WTC11 (cell line): ENCODE results near the gene PTH1R. TPM values are rescaled to one million over a fixed set of nuclear protein-coding genes. Genes with fewer than 3 reads are reported as not detected.

Experiments used
- AFF4 ChIP-seq: sonication (generic); formaldehyde crosslinking; IDR thresholded peaks from 2 replicates; pipeline ENCODE4 v1.8.1; 2023; ENCODE audit warnings: mild to moderate bottlenecking, missing genetic modification reagents, borderline replicate concordance
- ATF6 ChIP-seq: sonication (generic); formaldehyde crosslinking; IDR thresholded peaks from 2 replicates; pipeline ENCODE4 v1.8.1; 2023; ENCODE audit warnings: mild to moderate bottlenecking, missing genetic modification reagents
- CDX4 ChIP-seq: fragments of 250-450 bp; sonication (Bioruptor Pico); IDR thresholded peaks from 2 replicates; pipeline ENCODE4 v1.9.0; 2021; ENCODE audit warnings: moderate library complexity, mild to moderate bottlenecking, inconsistent platforms, borderline replicate concordance
- HMGXB4 ChIP-seq: sonication (generic); formaldehyde crosslinking; IDR thresholded peaks from 2 replicates; pipeline ENCODE4 v1.8.1; 2023; ENCODE audit warnings: mild to moderate bottlenecking, moderate library complexity, missing genetic modification reagents
- MYBL2 ChIP-seq: sonication (generic); formaldehyde crosslinking; IDR thresholded peaks from 2 replicates; pipeline ENCODE4 v1.8.1; 2023; ENCODE audit warnings: mild to moderate bottlenecking, moderate library complexity, missing genetic modification reagents
- NFE2L1 ChIP-seq: sonication (generic); formaldehyde crosslinking; IDR thresholded peaks from 2 replicates; pipeline ENCODE4 v1.8.1; 2023; ENCODE audit warnings: missing genetic modification reagents
- NR1H2 ChIP-seq: sonication (generic); formaldehyde crosslinking; IDR thresholded peaks from 2 replicates; pipeline ENCODE4 v1.9.0; 2021; ENCODE audit warnings: mild to moderate bottlenecking, moderate library complexity, missing genetic modification reagents
- TEAD1 ChIP-seq: sonication (generic); formaldehyde crosslinking; IDR thresholded peaks from 2 replicates; pipeline ENCODE4 v1.8.0; 2022; ENCODE audit warnings: mild to moderate bottlenecking, missing genetic modification reagents
- USF1 ChIP-seq: sonication (generic); formaldehyde crosslinking; IDR thresholded peaks from 2 replicates; pipeline ENCODE4 v1.8.0; 2022; ENCODE audit warnings: mild to moderate bottlenecking, missing genetic modification reagents
- ZBTB21 ChIP-seq: sonication (generic); formaldehyde crosslinking; IDR thresholded peaks from 2 replicates; pipeline ENCODE4 v1.8.1; 2023; ENCODE audit warnings: mild to moderate bottlenecking, missing genetic modification reagents, borderline replicate concordance
- ZNF281 ChIP-seq: sonication (generic); formaldehyde crosslinking; IDR thresholded peaks from 2 replicates; pipeline ENCODE4 v1.8.0; 2023; ENCODE audit warnings: mild to moderate bottlenecking, missing genetic modification reagents
- ZNF532 ChIP-seq: fragments of 250-450 bp; sonication (Bioruptor Pico); IDR thresholded peaks from 2 replicates; pipeline ENCODE4 v1.9.0; 2021; ENCODE audit warnings: mild to moderate bottlenecking, borderline replicate concordance
- total RNA-seq: library from RNA; stranded (reverse); gene quantifications from 3 replicates; pipeline ENCODE4 v1.2.3, GENCODE V29; 2021

The PTH1R gene
- total RNA-seq, 1 experiment from 2014 or later, result 12.0 TPM

GRCh38 chr3:46845860-46846623 is 31.5 kb upstream of the PTH1R start (continued):
- TF ChIP-seq AFF4 (no peak), MYBL2 (CRISPR knock-in tag) (no peak), ZBTB21 (CRISPR knock-in tag) (no peak), CDX4 (CRISPR knock-in tag) (no peak), HMGXB4 (CRISPR knock-in tag) (peak; percentile 81; the same call in 1 of the 2 replicates), NFE2L1 (CRISPR knock-in tag) (no peak), ZNF281 (CRISPR knock-in tag) (no peak), USF1 (CRISPR knock-in tag) (no peak), NR1H2 (no peak), ATF6 (CRISPR knock-in tag) (no peak), TEAD1 (CRISPR knock-in tag) (no peak), ZNF532 (no peak)
